ENCODE results near the gene PTPN20.
"Not testable (repeated sequence)": the region's sequence is repeated elsewhere in the genome, so short reads cannot be mapped to it uniquely, and the experiment has no call there.

The PTPN20 gene, protein sequence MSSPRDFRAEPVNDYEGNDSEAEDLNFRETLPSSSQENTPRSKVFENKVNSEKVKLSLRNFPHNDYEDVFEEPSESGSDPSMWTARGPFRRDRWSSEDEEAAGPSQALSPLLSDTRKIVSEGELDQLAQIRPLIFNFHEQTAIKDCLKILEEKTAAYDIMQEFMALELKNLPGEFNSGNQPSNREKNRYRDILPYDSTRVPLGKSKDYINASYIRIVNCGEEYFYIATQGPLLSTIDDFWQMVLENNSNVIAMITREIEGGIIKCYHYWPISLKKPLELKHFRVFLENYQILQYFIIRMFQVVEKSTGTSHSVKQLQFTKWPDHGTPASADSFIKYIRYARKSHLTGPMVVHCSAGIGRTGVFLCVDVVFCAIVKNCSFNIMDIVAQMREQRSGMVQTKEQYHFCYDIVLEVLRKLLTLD

DNA sequence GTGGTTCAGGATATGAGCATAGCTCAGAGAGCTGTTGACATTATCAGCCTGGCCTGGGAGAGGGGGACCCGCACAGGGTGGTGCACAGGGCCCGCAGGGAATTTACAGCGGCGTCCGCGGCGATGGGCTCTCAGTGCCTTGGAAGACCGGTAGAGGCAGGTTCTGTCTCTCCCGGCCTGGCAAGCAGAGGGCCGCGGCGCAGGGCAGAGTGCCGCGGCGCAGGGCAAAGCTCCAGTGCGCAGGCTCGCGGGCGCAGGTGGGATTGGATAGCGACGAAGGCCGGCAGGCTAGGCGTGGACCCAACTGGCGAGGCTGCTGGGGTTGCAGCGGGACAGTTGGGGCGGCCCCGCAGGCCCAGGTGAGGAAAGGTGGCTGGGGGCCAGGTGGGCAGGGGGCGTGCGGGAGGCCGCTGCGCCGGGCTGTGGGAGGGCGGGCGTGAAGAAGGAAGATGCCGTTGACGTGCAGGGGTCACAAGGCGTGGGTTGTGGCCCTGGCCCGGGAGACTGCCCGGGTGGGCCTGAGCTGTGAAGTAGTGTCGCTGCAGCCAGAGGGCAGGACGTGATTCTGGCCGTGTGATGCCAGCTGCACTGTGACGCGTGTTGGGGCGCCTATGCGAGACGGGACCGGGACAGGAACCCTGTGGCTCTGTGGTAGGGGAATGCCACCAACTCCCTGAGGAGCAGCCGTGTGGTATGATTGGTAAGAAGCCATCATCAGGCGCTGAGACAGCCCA, at the start of gene PTPN20:
Gene PTPN20 (plus strand): TSS at position 285 of the 733 bp plus-strand sequence. CDS start 21,072 bp downstream, outside the sequence.
- DNase-seq (ENCODE audit: low read depth); H3K4me3 ChIP-seq (ENCODE audit: control insufficient read depth, low read depth, low read length): not testable (repeated sequence)

DNA sequence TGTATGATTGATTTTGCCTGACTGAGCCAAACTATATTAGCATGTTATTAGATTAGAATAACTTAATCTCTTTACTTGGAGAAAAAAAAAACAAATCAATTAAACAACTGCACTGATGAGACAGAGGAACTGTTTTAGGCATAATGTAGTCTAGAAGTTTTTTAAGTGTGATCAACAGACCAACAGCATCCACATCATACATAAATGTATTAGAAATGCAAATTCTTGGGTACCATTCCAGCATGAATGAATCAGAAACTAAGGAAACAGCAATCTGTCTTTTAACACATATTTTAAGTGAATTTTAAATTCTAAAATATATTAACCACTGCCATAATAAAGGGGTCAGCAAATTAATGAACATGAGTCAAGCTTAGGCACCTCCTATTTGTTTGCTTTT, 41.5 kb upstream of the PTPN20 start:
- DNase-seq (ENCODE audit: low read depth); H3K4me3 ChIP-seq (ENCODE audit: control insufficient read depth, low read depth, low read length): not testable (repeated sequence)

GRCh38 chr10:46871583-46871982, 39.6 kb upstream of the PTPN20 start:
- DNase-seq (ENCODE audit: low read depth); H3K4me3 ChIP-seq (ENCODE audit: control insufficient read depth, low read depth, low read length): not testable (repeated sequence)

- not testable (repeated sequence) for H3K4me3 ChIP-seq (ENCODE audit: control insufficient read depth, low read depth, low read length); DNase-seq (ENCODE audit: low read depth)
Observed at GRCh38 chr10:46875304-46875703, 35.9 kb upstream of the PTPN20 start.

- not testable (repeated sequence) for H3K4me3 ChIP-seq (ENCODE audit: control insufficient read depth, low read depth, low read length); DNase-seq (ENCODE audit: low read depth)
Observed at GRCh38 chr10:46876773-46877172, 34.5 kb upstream of the PTPN20 start.

- not testable (repeated sequence) for DNase-seq (ENCODE audit: low read depth); H3K4me3 ChIP-seq (ENCODE audit: control insufficient read depth, low read depth, low read length)
Observed at GRCh38 chr10:46878761-46879160, 32.5 kb upstream of the PTPN20 start.

- DNase-seq (ENCODE audit: low read depth); H3K4me3 ChIP-seq (ENCODE audit: control insufficient read depth, low read depth, low read length): not testable (repeated sequence)
Observed at GRCh38 chr10:46890813-46891611, 20.2 kb upstream of the PTPN20 start.

DNA sequence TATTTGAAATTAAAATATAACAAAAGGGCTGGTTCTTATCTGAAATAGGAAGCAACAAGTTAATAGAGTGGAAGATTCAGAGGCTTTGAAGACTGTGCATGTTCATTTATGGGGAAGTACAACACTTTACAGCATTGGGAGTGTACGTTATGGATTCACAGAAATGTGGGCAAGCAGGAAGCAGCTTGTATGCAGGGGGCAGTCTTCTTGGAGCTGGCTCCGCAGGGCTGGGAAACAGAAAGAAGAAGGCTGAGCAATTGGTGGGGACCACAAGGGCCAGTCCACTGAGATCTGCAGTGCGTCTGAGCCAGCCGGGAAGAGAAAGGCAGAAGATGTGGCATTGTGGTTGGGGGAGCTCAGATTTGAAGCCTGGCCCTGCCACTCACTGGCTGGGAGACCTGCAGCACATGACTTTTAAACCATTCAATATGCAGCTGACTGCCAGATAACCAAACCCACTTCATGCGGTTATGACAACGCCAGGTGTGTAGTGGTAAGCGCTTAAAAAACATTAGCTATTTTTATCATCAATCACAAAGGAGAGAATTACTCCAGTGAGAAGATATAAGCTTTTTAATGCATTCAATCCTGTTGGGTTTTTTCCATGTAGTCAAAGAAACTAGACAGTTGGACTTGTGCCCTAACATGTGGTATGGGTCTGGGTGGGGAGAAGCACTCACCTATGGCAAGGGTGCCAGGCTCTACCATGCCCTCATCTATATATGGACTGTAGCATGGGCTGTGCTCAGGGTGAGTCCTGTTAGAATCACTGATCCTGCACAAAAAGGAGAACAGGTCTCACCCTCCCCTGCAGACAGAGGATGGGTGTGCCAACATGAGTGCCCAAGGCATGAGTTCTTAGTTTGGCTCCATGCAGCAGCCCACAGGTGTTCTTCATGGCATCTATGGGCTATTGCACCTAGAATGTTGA, 14.2 kb upstream of the PTPN20 start:
- not testable (repeated sequence) for H3K4me3 ChIP-seq (ENCODE audit: control insufficient read depth, low read depth, low read length); DNase-seq (ENCODE audit: low read depth)

- not testable (repeated sequence) for DNase-seq (ENCODE audit: low read depth)
Observed at GRCh38 chr10:46901247-46901646, 10.0 kb upstream of the PTPN20 start.

DNA sequence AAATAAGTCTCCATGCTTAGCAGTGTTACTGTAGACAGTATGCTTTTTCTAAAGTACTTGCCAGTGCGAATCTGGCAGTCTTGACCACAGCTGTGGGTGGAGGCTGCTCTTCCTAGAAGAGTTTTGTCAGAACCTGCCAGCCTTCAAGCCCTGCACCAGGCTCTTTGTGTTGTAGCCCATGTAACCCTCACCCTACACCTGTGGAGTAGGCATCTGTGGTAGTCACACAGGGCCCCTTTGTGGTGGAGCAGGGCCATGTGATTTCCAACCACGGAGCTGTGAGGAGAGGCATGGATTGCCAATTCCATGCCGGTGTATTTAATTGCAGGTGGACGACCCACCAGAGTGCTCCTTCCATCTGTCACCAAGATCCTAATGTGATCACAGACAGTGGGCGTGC, 7.4 kb upstream of the PTPN20 start:
- DNase-seq (ENCODE audit: low read depth); H3K4me3 ChIP-seq (ENCODE audit: control insufficient read depth, low read depth, low read length): not testable (repeated sequence)

More at GRCh38 chr10:46901247-46901646, 10.0 kb upstream of the PTPN20 start:
- H3K4me3 ChIP-seq (ENCODE audit: control insufficient read depth, low read depth, low read length), result not testable (repeated sequence)

- DNase-seq (ENCODE audit: low read depth); H3K4me3 ChIP-seq (ENCODE audit: control insufficient read depth, low read depth, low read length): not testable (repeated sequence)
Observed at GRCh38 chr10:46906359-46906758, 4.9 kb upstream of the PTPN20 start.

- H3K4me3 ChIP-seq (ENCODE audit: control insufficient read depth, low read depth, low read length); DNase-seq (ENCODE audit: low read depth): not testable (repeated sequence)
Observed at GRCh38 chr10:46907185-46908117, 3.8 kb upstream of the PTPN20 start.

DNA sequence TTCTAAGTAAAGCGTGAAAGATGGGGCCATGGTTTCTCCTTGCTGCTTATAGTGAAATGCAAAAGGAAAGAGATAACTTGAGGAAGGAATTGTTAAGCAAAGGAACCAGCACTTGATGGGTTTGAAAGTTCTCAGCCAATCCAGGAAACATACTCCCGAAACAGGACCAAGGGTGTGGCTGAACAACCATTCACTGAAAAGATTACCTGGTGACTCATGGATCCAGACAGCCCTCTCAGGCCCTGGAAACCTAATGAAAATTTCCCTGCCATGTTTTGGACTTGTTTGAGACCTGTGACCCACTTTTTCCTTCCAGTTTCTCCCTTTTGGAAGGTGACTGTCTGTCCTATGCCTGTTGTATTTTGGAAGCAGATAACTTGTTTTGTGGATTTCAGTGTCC, 11.3 kb downstream of the PTPN20 start:
- not testable (repeated sequence) for DNase-seq (ENCODE audit: low read depth); H3K4me3 ChIP-seq (ENCODE audit: control insufficient read depth, low read depth, low read length)

DNA sequence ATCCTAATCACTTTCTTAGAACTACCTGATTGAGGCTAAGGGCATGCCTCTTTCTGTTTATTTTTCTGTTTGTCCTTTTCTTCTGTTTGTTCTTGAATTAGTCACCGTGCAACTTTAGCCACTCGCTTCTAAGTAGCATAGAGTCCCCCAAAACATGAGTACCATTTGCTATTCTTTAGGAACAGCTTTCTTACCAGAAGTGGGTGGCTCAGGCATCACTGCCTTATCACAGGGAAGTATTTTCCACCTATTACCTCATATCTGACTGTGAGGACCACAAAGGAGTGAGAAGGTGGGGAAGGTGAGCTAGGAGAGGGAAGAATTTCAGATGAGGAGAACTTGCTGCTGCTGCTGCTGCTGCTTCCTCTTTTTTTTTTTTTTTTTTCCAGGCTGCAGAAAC, 13.9 kb downstream of the PTPN20 start:
- H3K4me3 ChIP-seq (ENCODE audit: control insufficient read depth, low read depth, low read length); DNase-seq (ENCODE audit: low read depth): not testable (repeated sequence)
